Thoracic aorta (tissue), 2 donors: ENCODE results near the gene HAND1. TPM values are rescaled to one million over a fixed set of nuclear protein-coding genes. Genes with fewer than 3 reads are reported as not detected.

Experiments
- ATAC-seq: fragments of 150-250 bp; one replicate; pipeline ENCODE4 v1.8.0; 2017; ENCODE audit warnings: low read depth; ENCODE audit not compliant: insufficient number of reproducible peaks, low FRiP score
- DNase-seq: peaks from one replicate; pipeline ENCODE4 v3.0.0-alpha.2; 2020; ENCODE audit warnings: low spot score
- H3K27ac ChIP-seq, 2 donors: fragments of 200-600 bp; sonication (generic); 1 replicate in 1 of 2; 2 replicates in 1 of 2; pipeline ENCODE4 v1.5.1; 2016; ENCODE audit warnings: mild to moderate bottlenecking in 2 of 2, moderate library complexity in 2 of 2
- H3K27me3 ChIP-seq: fragments of 200-600 bp; sonication (generic); replicated peaks from 2 replicates; pipeline ENCODE4 v1.6.0; 2016; ENCODE audit warnings: mild to moderate bottlenecking; ENCODE audit not compliant: insufficient read depth
- H3K36me3 ChIP-seq: fragments of 200-600 bp; sonication (generic); one replicate; pipeline ENCODE4 v1.5.1; 2016
- H3K4me1 ChIP-seq, 2 donors: fragments of 200-600 bp; sonication (generic); 1 replicate in 1 of 2; 2 replicates in 1 of 2; pipeline versions ENCODE4 v1.5.1 to v1.6.0; 2016; ENCODE audit warnings: low read depth in 2 of 2, mild to moderate bottlenecking in 1 of 2; ENCODE audit not compliant: control insufficient read depth in 1 of 2
- H3K4me3 ChIP-seq: fragments of 200-600 bp; sonication (generic); 2 replicates; pipeline ENCODE4 v1.5.1; 2016; ENCODE audit warnings: mild to moderate bottlenecking
- H3K9me3 ChIP-seq: fragments of 200-600 bp; sonication (generic); 2 replicates; pipeline ENCODE4 v1.5.1; 2016
- CTCF ChIP-seq: fragments of 200-600 bp; sonication (generic); IDR thresholded peaks from one replicate; pipeline ENCODE4 v1.5.1; 2019; ENCODE audit warnings: antibody characterized with exemption
- total RNA-seq, 2 donors: library from RNA; depleted of rRNA; stranded (reverse); fragments of >200 nt; gene quantifications; one replicate each; pipeline versions ENCODE4 v1.1.0 to v1.2.3, GENCODE V29; 2016

HAND1 gene
- total RNA-seq, 2 donors from 2014 or later = not detected

- Histone ChIP-seq H3K4me3 (no peak overlapping the region), H3K4me1 (peaks cover 29 to 45% of the 10 kb centered on the region in 2 donors), H3K27me3 (peaks cover 82% of the 10 kb centered on the region), H3K36me3 (no peaks in the 10 kb centered on the region), H3K27ac (no peak overlapping the region), H3K9me3 (no peaks in the 10 kb centered on the region)
- no peak for ATAC-seq
- no peak for TF ChIP-seq CTCF
- DNase-seq = no peak
Observed at GRCh38 chr5:154479944-154480750, 2.1 kb upstream of the HAND1 start.

- no peak for ATAC-seq
- peaks cover 82% of the 10 kb centered on the region for H3K27me3 ChIP-seq
- peaks cover 30 to 45% of the 10 kb centered on the region in 2 donors for H3K4me1 ChIP-seq
Observed at GRCh38 chr5:154479160-154479943, 1.3 kb upstream of the HAND1 start.

GRCh38 chr5:154478752-154479159, 729 bp upstream of the HAND1 start:
- peaks cover 82% of the 10 kb centered on the region for H3K27me3 ChIP-seq

More at GRCh38 chr5:154479160-154479943, 1.3 kb upstream of the HAND1 start:
- Histone ChIP-seq H3K9me3 (no peaks in the 10 kb centered on the region), H3K36me3 (no peaks in the 10 kb centered on the region), H3K27ac (no peak overlapping the region), H3K4me3 (no peak overlapping the region)
- TF ChIP-seq CTCF = no peak
- no peak for DNase-seq

GRCh38 chr5:154477382-154478223, 424 bp downstream of the HAND1 start:
- Histone ChIP-seq H3K27me3 (peaks cover 91% of the 10 kb centered on the region), H3K4me3 (peak overlapping the region; percentile 68), H3K4me1 (peaks cover 45 to 62% of the 10 kb centered on the region in 2 donors), H3K27ac (no peak overlapping the region), H3K36me3 (no peaks in the 10 kb centered on the region), H3K9me3 (no peaks in the 10 kb centered on the region)
- no peak for ATAC-seq
- DNase-seq = no peak
- TF ChIP-seq CTCF = no peak

More at GRCh38 chr5:154478752-154479159, 729 bp upstream of the HAND1 start:
- H3K4me1 ChIP-seq = peaks cover 36 to 50% of the 10 kb centered on the region in 2 donors
- ATAC-seq (no peak), DNase-seq (no peak)
- no peaks in the 10 kb centered on the region for H3K9me3 ChIP-seq
- H3K4me3 ChIP-seq = peak overlapping the region; percentile 68
- no peak overlapping the region for H3K27ac ChIP-seq
- TF ChIP-seq CTCF = no peak
- H3K36me3 ChIP-seq = no peaks in the 10 kb centered on the region
